ENCODE results near the gene CDR2L. TPM values are rescaled to one million over a fixed set of nuclear protein-coding genes. Genes with fewer than 3 reads are reported as not detected.
A peak's percentile ranks its signal among the peaks of the same experiment; 100 is the strongest.

Gene CDR2L
- polyA plus RNA-seq, 2 of the 4 experiments (the other 2 are of a cell fraction) = 18.5 to 34.0 TPM

DNA sequence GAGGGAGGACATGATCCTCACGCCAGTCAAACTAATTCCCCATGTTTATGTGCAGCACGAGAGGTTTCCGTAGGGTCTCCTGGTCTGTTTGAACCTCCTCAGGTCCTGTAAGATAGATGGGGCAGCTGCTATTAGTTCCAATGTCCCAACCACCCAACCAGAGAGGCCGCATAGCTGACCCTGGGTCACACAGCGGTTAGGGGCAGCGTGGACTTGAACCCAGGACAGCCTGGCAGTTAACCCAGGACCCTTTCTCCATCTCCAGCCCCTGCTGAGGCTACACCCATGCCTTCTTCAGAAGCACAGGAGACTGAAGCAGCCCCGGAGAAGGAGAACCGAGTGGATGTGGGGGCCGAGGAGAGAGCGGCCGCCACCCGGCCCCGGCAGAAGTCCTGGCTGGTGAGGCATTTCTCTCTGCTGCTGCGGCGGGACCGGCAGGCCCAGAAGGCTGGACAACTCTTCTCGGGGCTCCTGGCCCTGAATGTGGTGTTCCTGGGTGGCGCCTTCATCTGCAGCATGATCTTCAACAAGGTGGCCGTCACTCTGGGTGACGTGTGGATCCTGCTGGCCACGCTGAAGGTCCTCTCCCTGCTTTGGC is 46.2 kb upstream of the CDR2L start (continued):
- TF ChIP-seq JUNB (IDR thresholded peaks at IDR 0.05) (no peak), GATA3 (IDR thresholded peaks at IDR 0.05; ENCODE audit: borderline replicate concordance) (no peak), CHD4 (IDR thresholded peaks at IDR 0.05; ENCODE audit: borderline replicate concordance) (no peak)

DNA sequence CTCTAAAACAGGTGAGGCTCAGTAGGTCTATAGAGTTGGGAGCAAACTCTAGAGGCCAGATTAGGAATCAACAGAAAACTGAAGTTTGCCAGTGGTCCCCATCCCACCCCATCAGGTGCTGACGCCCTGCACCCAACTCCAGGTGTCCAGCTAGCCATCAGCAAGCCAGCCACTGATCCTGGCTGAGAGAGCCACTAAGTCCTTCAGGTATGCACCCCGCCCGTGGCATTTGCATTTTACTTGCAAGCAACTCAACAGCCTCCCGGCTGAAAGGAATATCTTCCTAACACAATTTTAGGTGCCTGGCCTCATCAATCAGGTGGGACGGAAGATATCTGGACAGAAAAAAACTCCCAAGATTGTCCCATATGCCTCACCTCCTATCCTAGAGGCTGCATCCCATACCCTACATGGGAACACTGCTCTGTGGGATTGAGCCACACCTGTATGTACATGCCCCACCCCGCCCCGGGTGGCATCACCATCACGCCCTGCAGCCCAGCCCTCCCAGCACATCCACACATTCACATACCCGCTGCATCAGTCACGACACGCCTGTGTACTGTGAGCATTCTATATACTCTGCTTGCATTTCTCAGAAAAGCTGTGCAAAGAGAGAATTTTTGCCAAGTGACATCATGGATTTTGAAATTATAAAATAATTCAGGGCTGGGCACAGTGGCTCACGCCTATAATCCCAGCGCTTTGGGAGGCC is 43.5 kb upstream of the CDR2L start:
- ATAC-seq (peak; percentile 92 to 93), FAIRE-seq (no peak), DNase-seq (ENCODE audit: low read depth in 1 of 2, low spot score in 1 of 2) (peak; percentile 58 to 90)
- peaks cover 12% of the 10 kb centered on the region for H3K4me1 ChIP-seq
- CTCF ChIA-PET = interaction anchor here (42.0 to 42.3 kb wide), 2 partner anchors 11 to 13 kb away, joined by 1448 read pairs; partner anchors contain the start of genes HID1, OTOP2, OTOP3 and USH1G
- no peak for TF ChIP-seq JUN (IDR thresholded peaks at IDR 0.05)
- TF ChIP-seq FOSL2 (IDR thresholded peaks at IDR 0.05) = no peak
- TF ChIP-seq FOSL2 (CRISPR knock-in tag; IDR thresholded peaks at IDR 0.05) = peak; percentile 78
- no peak for TF ChIP-seq RCOR1 (IDR thresholded peaks at IDR 0.05; ENCODE audit: low read depth, low read length)
- no peak for TF ChIP-seq HOXB13 (CRISPR knock-in tag; IDR thresholded peaks at IDR 0.05; ENCODE audit: low read depth)
- no peak for TF ChIP-seq SMC3 (IDR thresholded peaks at IDR 0.05)
- POLR2A ChIA-PET = interaction anchor here (0.6 to 0.9 kb wide), 2 partner anchors 9 to 71 kb away, joined by 3 read pairs; partner anchors contain the start of genes FDXR and OTOP3
- peak overlapping the region; percentile 23 to 42; a peak in 2 of 6 replicates for H3K27ac ChIP-seq
- H3K4me2 ChIP-seq = peak overlapping the region; percentile 54
- no peak overlapping the region for H3K4me3 ChIP-seq
- 26% methylated on average over 13 of the region's 13 CpGs for whole genome bisulfite sequencing (ENCODE audit: missing lambda C conversion rate)
- no peaks in the 10 kb centered on the region for H3K9me3 ChIP-seq

DNA sequence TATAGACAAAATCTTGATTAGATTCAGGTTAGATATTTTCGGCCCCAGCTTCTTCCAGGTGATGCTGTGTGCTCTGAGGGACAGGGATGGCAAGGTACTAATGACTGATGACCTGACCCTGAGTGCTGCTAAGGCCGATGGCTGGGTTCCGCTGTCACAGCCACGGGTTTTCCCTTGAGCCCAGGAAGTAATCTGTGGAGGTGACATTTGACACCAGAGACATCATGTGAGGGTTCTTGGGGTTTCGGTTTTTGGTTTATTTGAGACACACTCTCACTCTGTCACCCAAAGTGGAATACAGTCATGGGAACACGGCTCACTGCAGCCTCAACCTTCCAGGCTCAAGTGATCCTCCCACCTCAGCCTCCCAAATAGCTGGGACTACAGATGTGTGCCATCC is 41.9 kb upstream of the CDR2L start:
- Histone ChIP-seq H3K9me3 (no peaks in the 10 kb centered on the region), H3K4me3 (no peak overlapping the region), H3K4me2 (no peak overlapping the region), H3K4me1 (peaks cover 18% of the 10 kb centered on the region), H3K27ac (no peak overlapping the region)
- DNase-seq (ENCODE audit: low read depth in 1 of 2, low spot score in 1 of 2) (no peak), ATAC-seq (no peak), FAIRE-seq (no peak)
- POLR2A ChIA-PET = interaction anchor here (0.8 kb wide), 1 partner anchor 72 kb away, joined by 4 read pairs; no protein-coding TSS in a partner anchor
- WGBS (ENCODE audit: missing lambda C conversion rate) = 67% methylated on average over 6 of the region's 6 CpGs
- CTCF ChIA-PET = interaction anchor here (1.1 to 42.3 kb wide), 3 partner anchors 12 to 67 kb away, joined by 4 to 1448 read pairs (median 1448); partner anchors contain the start of genes HID1, MRPL58, OTOP2 and OTOP3
- no peak for TF ChIP-seq TP53 (CRISPR knock-in tag; IDR thresholded peaks at IDR 0.05)
- TF ChIP-seq NFE2L2 (conservative IDR thresholded peaks at IDR 0.05; ENCODE audit: low read length) = no peak
- TF ChIP-seq PHF8 (IDR thresholded peaks at IDR 0.05; ENCODE audit: borderline replicate concordance, low read depth) = no peak
- TF ChIP-seq, protein P1, sequence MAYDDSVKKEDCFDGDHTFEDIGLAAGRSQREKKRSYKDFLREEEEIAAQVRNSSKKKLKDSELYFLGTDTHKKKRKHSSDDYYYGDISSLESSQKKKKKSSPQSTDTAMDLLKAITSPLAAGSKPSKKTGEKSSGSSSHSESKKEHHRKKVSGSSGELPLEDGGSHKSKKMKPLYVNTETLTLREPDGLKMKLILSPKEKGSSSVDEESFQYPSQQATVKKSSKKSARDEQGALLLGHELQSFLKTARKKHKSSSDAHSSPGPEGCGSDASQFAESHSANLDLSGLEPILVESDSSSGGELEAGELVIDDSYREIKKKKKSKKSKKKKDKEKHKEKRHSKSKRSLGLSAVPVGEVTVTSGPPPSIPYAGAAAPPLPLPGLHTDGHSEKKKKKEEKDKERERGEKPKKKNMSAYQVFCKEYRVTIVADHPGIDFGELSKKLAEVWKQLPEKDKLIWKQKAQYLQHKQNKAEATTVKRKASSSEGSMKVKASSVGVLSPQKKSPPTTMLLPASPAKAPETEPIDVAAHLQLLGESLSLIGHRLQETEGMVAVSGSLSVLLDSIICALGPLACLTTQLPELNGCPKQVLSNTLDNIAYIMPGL (CRISPR knock-in tag; IDR thresholded peaks at IDR 0.05; ENCODE audit: borderline replicate concordance) = no peak
- TF ChIP-seq KDM5A (IDR thresholded peaks at IDR 0.05) = no peak
- TF ChIP-seq HEYL (CRISPR knock-in tag; IDR thresholded peaks at IDR 0.05) = no peak
- no peak for TF ChIP-seq RCOR1 (IDR thresholded peaks at IDR 0.05; ENCODE audit: low read depth, low read length)
- no peak for TF ChIP-seq JUN (IDR thresholded peaks at IDR 0.05)
- TF ChIP-seq, protein P2, sequence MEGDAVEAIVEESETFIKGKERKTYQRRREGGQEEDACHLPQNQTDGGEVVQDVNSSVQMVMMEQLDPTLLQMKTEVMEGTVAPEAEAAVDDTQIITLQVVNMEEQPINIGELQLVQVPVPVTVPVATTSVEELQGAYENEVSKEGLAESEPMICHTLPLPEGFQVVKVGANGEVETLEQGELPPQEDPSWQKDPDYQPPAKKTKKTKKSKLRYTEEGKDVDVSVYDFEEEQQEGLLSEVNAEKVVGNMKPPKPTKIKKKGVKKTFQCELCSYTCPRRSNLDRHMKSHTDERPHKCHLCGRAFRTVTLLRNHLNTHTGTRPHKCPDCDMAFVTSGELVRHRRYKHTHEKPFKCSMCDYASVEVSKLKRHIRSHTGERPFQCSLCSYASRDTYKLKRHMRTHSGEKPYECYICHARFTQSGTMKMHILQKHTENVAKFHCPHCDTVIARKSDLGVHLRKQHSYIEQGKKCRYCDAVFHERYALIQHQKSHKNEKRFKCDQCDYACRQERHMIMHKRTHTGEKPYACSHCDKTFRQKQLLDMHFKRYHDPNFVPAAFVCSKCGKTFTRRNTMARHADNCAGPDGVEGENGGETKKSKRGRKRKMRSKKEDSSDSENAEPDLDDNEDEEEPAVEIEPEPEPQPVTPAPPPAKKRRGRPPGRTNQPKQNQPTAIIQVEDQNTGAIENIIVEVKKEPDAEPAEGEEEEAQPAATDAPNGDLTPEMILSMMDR (IDR thresholded peaks at IDR 0.05) = no peak
- TF ChIP-seq ELK1 (IDR thresholded peaks at IDR 0.05; ENCODE audit: low read depth, low read length) = no peak
- no peak for TF ChIP-seq POLR2A (IDR thresholded peaks at IDR 0.05; ENCODE audit: low read length)
- TF ChIP-seq MYC (IDR thresholded peaks at IDR 0.05; ENCODE audit: borderline replicate concordance, low read length) = no peak
- TF ChIP-seq, protein P3, sequence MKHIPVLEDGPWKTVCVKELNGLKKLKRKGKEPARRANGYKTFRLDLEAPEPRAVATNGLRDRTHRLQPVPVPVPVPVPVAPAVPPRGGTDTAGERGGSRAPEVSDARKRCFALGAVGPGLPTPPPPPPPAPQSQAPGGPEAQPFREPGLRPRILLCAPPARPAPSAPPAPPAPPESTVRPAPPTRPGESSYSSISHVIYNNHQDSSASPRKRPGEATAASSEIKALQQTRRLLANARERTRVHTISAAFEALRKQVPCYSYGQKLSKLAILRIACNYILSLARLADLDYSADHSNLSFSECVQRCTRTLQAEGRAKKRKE (CRISPR knock-in tag; IDR thresholded peaks at IDR 0.05; ENCODE audit: low read depth) = no peak
- no peak for TF ChIP-seq CEBPB (IDR thresholded peaks at IDR 0.05)
- no peak for TF ChIP-seq FOSB (CRISPR knock-in tag; IDR thresholded peaks at IDR 0.05)
- no peak for TF ChIP-seq RARB (CRISPR knock-in tag; IDR thresholded peaks at IDR 0.05)

All from A549 (cell line).